Neural cell (in vitro differentiated cells): ENCODE measurements around the gene DARS1.

Experiments
- POLR2AphosphoS5 ChIP-seq: IDR thresholded peaks from 2 replicates; pipeline ENCODE4 v1.6.1; 2012
- RAD21 ChIP-seq: fragments of 450-650 bp; conservative IDR thresholded peaks from 2 replicates; pipeline ENCODE4 v1.6.1; 2014; ENCODE audit warnings: antibody characterized with exemption, mild to moderate bottlenecking, moderate library complexity
- TF ChIP-seq, protein P1 (sequence below): fragments of 450-650 bp; IDR thresholded peaks from 2 replicates; pipeline ENCODE4 v1.5.1; 2014; ENCODE audit warnings: antibody characterized with exemption, mild to moderate bottlenecking, moderate library complexity; ENCODE audit not compliant: poor library complexity, severe bottlenecking

DNA sequence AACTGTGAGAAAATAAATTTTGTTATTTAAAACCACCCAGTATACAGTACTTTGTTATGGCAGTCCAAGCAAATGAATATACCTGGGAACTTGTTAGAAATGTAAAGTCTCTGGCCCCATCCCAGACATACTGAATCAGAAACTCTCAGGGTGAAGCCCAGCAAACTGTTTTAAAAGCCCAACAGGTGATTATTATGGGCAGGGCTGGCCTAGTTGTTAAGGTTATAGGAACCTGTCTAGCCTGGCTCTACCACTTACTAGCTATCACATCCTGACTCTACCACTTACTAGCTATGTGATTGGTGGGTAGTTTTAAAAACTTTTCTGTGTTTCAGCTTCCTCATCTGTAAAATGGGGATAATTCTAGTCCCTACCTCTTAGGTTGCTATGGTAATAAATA lies 8.0 kb upstream of the DARS1 start:
- TF ChIP-seq, protein P1, sequence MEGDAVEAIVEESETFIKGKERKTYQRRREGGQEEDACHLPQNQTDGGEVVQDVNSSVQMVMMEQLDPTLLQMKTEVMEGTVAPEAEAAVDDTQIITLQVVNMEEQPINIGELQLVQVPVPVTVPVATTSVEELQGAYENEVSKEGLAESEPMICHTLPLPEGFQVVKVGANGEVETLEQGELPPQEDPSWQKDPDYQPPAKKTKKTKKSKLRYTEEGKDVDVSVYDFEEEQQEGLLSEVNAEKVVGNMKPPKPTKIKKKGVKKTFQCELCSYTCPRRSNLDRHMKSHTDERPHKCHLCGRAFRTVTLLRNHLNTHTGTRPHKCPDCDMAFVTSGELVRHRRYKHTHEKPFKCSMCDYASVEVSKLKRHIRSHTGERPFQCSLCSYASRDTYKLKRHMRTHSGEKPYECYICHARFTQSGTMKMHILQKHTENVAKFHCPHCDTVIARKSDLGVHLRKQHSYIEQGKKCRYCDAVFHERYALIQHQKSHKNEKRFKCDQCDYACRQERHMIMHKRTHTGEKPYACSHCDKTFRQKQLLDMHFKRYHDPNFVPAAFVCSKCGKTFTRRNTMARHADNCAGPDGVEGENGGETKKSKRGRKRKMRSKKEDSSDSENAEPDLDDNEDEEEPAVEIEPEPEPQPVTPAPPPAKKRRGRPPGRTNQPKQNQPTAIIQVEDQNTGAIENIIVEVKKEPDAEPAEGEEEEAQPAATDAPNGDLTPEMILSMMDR: no peak
- TF ChIP-seq POLR2AphosphoS5 (no peak), RAD21 (no peak)
